ENCODE data around the gene RNF207.

DNA sequence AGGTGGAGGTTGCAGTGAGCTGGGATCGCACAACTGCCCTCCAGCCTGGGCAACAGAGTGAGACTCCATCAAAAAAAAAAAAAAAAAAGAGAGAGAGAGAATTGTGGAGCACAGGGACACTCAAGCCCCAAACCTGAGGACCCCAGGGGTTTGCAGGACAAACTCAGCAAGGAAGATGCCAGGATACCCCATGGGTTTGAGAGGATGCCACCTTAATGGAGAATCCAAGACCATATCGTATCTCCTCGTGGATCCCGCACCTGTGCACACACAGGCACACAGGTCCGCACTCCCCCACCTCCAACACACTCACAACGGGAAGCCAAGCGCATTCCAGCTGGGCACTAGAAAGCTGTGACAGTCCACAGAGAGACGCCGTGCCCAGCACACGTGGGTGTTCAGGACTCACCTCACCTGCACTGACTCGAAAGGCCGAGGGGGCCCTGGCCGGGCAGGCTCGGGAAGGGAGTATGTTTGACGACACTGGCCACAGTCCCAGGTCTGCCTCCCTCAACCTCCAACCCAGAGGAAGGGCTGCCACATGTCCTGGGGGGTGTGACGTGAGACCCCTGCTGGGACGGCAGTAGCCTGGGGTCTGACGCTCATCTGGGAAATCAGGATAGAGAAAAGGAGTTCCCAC is 36.9 kb upstream of the RNF207 start:
- TF ChIP-seq, protein P1, sequence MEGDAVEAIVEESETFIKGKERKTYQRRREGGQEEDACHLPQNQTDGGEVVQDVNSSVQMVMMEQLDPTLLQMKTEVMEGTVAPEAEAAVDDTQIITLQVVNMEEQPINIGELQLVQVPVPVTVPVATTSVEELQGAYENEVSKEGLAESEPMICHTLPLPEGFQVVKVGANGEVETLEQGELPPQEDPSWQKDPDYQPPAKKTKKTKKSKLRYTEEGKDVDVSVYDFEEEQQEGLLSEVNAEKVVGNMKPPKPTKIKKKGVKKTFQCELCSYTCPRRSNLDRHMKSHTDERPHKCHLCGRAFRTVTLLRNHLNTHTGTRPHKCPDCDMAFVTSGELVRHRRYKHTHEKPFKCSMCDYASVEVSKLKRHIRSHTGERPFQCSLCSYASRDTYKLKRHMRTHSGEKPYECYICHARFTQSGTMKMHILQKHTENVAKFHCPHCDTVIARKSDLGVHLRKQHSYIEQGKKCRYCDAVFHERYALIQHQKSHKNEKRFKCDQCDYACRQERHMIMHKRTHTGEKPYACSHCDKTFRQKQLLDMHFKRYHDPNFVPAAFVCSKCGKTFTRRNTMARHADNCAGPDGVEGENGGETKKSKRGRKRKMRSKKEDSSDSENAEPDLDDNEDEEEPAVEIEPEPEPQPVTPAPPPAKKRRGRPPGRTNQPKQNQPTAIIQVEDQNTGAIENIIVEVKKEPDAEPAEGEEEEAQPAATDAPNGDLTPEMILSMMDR (IDR thresholded peaks at IDR 0.05; ENCODE audit: low read depth, low read length, missing input control): no peak
- TF ChIP-seq RXRA (IDR thresholded peaks at IDR 0.05) (no peak), TAF1 (conservative IDR thresholded peaks at IDR 0.05) (no peak), GABPA (IDR thresholded peaks at IDR 0.05 in 1 of 2, conservative IDR thresholded peaks at IDR 0.05 in 1 of 2) (no peak), EGR1 (IDR thresholded peaks at IDR 0.05; ENCODE audit: low read depth in 2 of 2) (no peak), YY1 (IDR thresholded peaks at IDR 0.05) (no peak), RAD21 (IDR thresholded peaks at IDR 0.05) (no peak), HNF4A (conservative IDR thresholded peaks at IDR 0.05) (no peak)
- TF ChIP-seq, protein P2, sequence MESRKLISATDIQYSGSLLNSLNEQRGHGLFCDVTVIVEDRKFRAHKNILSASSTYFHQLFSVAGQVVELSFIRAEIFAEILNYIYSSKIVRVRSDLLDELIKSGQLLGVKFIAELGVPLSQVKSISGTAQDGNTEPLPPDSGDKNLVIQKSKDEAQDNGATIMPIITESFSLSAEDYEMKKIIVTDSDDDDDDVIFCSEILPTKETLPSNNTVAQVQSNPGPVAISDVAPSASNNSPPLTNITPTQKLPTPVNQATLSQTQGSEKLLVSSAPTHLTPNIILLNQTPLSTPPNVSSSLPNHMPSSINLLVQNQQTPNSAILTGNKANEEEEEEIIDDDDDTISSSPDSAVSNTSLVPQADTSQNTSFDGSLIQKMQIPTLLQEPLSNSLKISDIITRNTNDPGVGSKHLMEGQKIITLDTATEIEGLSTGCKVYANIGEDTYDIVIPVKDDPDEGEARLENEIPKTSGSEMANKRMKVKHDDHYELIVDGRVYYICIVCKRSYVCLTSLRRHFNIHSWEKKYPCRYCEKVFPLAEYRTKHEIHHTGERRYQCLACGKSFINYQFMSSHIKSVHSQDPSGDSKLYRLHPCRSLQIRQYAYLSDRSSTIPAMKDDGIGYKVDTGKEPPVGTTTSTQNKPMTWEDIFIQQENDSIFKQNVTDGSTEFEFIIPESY (IDR thresholded peaks at IDR 0.05): no peak
- TF ChIP-seq, protein P3, sequence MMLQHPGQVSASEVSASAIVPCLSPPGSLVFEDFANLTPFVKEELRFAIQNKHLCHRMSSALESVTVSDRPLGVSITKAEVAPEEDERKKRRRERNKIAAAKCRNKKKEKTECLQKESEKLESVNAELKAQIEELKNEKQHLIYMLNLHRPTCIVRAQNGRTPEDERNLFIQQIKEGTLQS (IDR thresholded peaks at IDR 0.05): no peak
